GM11168 (cell line): Measurements from ENCODE around the gene LRRC38.
"Not testable (repeated sequence)": the region's sequence is repeated elsewhere in the genome, so short reads cannot be mapped to it uniquely, and the experiment has no call there.

ENCODE experiments used
- in situ Hi-C: fragments of 300-500 bp; cut with MboI; formaldehyde crosslinking; loops from one replicate; pipeline ENCODE4 v1.12.0; 2022; ENCODE audit warnings: low sequenced_read_pairs; ENCODE audit not compliant: unreplicated experiment

The LRRC38 gene

DNA sequence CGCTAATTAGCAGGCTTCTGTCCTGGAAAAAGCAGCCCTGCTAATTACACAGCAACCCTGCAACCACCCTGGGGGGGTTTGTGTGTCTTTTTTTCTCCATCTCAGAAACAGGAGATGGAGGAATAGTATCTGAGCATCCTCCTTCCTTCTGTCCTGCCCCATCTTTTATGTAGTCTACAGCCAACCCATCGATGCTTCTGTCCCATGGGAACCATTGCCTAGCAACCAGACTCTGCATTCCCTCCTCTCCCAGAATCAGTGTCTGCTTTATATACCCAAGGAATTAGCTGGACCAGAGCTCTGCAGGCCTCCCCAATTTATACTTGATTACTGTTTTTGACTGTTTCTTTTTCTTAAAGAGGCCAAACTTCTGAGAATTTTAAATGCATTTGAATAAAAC is 35.1 kb downstream of the LRRC38 start:
- in situ Hi-C loops, result no loop called here

DNA sequence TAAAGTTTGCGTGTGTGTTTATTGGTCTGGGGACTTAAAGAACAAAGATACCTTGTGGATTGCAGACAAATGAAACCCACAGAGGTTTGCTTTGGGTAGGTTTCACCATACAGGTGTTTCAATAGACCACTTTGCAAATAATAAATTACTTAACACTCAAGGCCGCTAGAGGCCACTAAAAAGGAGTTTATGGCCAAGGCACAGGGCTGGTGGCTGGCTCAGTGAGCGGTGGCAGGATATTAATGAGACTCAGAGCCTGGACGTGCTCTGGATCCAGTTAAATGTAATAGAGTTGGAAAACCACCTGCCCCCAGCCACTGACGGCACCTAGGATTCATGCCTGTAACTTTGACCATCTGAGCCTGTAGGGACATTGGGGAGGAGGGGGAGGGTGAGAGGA is 44.5 kb downstream of the LRRC38 start:
- in situ Hi-C loops, result no loop called here

- in situ Hi-C loops, result no loop called here
These were observed 48.3 kb downstream of the LRRC38 start for GRCh38 chr1:13465515-13465914.

GRCh38 chr1:13462682-13463081 is 51.1 kb downstream of the LRRC38 start:
- in situ Hi-C loops, result no loop called here

GRCh38 chr1:13461977-13462376 is 51.8 kb downstream of the LRRC38 start:
- in situ Hi-C loops, result no loop called here

DNA sequence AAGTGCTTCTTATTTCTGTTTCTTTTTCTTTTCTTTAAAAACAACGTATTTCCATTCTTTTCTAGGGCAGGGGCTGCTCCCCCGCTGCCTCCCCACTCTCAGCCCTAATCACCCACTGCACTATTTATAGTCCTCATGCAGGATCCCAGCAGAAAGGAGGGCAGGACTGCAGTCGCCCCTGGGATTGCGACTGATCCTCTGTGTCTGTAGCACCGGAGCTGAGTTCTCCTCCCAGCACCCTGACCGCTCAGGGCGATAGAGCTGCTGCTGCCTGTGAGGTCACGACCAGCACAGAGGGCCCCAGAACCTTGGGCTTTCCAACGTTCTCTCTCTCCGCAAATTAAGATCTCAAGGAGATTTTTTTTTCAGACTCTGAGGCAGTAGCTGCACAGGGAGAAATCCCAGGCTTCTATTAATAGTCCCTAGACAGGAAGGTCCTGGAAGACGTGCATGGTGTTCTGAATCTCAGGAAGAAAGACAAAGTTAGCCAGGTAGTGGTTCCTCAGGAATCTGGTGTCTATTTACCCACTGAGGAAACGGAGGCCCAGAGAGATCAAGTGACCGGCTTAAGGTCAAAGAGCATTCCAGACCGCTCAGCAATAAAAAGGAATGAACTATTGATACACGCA is 56.8 kb downstream of the LRRC38 start:
- in situ Hi-C loops, result no loop called here

DNA sequence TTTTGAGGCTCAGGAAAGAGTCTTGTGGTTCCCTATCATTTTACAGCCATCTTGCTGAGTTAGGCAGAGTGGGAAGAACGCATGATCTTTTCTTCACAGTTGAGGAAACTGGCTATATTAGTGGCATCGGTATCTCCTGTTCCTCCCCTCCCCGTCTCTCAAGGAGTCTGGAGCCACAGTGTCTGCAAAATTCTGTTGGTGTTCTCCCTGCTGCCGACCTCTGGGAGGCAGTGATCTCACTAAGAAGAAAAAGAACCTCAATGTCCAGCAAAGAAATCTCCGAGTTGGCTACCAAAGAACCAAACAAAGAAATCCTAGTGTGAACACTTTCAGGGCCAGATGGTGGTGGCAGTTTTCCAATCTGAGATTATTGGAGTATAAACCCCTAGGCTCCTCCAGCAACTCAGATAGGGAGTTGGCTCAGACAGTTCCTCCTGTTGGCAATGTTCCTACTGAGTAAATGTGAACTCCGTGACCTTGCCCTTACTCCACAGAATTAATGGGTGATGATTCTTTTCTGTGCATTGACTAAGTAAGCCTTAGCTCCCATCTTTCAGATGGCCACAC is 62.3 kb downstream of the LRRC38 start:
- in situ Hi-C loops, result no loop called here

DNA sequence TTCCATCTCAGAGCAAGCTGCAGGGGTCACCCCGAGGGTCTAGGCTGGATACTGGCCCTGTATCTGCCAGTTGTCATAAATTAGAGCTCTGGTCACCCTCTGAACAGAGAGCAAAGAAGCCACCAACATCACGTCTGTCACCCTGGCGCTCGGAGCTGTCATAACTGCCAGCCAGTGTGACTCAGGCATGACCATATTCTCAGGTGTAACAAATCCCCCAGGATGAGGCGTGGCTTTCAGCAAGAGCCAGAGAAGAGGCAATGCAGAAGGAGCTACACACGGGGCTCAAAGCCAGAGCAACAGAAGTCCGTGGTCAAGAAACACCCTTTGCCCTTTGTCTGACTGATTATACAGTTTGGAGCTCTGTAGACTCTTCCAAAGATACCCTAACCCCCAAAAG is 63.6 kb downstream of the LRRC38 start:
- in situ Hi-C loops, result no loop called here

- in situ Hi-C loops, result no loop called here
These were observed 70.3 kb downstream of the LRRC38 start for GRCh38 chr1:13443335-13443979.

GRCh38 chr1:13439104-13439783 is 74.6 kb downstream of the LRRC38 start:
- in situ Hi-C loops, result not testable (repeated sequence)

DNA sequence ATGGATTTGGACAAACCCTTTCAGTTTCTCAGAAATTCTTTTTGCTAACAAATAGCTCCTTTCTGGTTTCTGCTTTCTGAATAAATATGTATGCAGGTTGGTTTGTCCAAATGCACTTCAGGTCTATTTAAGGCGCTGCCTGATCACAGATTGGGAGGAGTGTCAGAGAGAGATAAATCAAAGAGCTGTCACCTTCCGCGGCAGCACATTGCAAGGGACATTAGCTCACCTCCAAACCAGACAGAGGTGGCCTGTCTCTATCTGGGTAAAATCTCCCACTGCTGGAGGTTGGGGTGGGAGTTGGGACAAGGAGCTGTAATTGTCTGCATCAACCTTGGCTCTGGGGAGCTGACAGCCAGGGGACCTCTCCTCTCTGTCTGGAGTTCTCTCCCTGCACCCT is 78.3 kb downstream of the LRRC38 start:
- in situ Hi-C loops, result no loop called here

DNA sequence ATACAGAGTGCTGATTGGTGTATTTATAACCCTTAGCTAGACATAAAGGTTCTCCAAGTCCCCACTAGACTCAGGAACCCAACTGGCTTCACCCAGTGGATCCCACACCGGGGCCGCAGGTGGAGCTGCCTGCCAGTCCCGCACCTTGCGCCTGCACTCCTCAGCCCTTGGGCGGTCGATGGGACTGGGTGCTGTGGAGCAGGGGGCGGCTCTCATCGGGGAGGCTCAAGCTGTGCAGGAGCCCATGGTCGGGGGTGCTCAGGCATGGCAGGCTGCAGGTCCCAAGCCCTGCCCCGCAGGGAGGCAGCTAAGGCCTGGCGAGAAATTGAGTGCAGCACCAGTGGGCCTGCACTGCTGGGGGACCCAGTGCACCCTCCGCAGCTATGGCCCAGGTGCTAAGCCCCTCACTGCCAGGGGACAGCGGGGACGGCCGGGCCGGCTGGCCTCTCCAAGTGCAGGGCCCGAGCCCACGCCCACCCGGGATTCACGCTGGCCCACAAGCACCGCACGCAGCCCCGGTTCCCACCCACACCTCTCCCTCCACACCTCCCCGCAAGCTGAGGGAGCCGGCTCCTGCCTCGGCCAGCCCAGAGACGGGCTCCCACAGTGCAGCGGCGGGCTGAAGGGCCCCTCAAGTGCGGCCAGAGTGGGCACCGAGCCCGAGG is 80.0 kb downstream of the LRRC38 start:
- in situ Hi-C loops, result not testable (repeated sequence)

GRCh38 chr1:13432251-13432650 is 81.6 kb downstream of the LRRC38 start:
- in situ Hi-C loops, result no loop called here

DNA sequence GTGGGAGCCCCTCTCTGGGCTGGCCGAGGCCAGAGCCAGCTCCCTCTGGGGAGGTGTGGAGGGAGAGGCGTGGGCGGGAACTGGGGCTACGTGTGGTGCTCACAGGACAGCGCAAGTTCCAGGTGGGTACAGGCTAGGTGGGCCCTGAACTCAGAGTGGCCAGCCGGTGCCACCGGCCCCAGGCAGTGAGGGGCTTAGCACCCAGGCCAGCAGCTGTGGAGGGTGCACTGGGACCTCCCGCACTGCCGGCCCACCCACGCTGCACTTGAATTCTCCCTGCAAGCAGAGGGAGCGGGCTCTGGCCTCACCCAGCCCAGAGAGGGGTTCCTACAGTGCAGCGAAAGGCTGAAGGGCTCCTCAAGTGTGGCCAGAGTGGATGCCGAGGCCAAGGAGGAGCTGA is 83.3 kb downstream of the LRRC38 start:
- in situ Hi-C loops, result no loop called here
